ENCODE measurements around the gene ZNF862. TPM values are rescaled to one million over a fixed set of nuclear protein-coding genes. Genes with fewer than 3 reads are reported as not detected.

ZNF862 gene
- total and polyA plus RNA-seq, 2 donors (not counting 1 experiment from before 2014, with no cell fraction given) = 24.1 to 33.0 TPM

DNA sequence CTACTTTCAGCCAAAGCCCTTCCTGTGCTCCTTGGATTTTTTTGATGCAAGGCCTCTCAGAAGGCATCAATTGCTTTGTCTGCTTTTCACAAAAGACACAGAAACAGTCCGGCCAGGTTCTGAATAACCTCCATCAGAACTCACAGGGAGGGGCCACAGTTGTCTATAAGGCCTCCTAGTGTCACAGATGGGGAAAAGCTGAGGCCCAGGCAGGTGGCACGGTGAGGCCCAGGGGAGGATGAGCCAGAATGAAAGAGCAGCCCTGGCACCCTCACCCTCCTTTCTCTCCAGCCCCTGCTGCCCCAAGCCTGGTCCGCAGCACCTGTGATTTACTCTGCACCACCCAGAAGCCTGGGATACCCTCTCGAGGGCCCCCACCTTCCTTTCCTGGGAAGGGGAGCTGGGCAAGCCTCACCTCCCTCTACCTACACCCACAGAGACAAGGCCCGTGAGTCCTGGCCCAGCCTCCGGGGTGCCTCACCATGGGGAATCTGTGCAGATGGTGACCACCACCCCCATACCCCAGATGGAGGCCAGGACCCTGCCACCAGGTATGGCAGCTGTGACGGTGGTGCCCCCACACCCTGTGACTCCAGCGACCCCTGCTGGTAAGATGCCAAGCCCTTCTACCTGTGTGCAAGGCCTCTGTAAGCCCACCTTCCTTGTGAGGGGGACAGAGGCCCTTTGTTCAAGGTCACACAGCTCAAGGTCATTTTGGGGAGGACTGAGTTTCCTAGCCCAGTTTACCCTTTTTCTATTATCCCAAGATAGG is 38.6 kb upstream of the ZNF862 start:
- Mint-ChIP-seq H3K27ac (no peak overlapping the region), H3K4me3 (no peak overlapping the region), H3K9me3 (ENCODE audit: insufficient read depth) (no peaks in the 10 kb centered on the region), H3K4me1 (no peaks in the 10 kb centered on the region), H3K27me3 (no peaks in the 10 kb centered on the region)
- no peaks in the 10 kb centered on the region for H3K27me3 ChIP-seq (replicated peaks in 1 of 4; ENCODE audit: control extremely low read depth in 1 of 4, control insufficient read depth in 3 of 4, insufficient read depth in 4 of 4, low read length in 3 of 4)
- H2AFZ ChIP-seq (ENCODE audit: insufficient read depth, low read depth, low read length, poor library complexity, severe bottlenecking) = no peak overlapping the region
- H3K4me1 ChIP-seq (ENCODE audit: control insufficient read depth in 2 of 2, insufficient read depth in 2 of 2, low read length in 2 of 2) = no peaks in the 10 kb centered on the region
- H3K4me2 ChIP-seq (replicated peaks; ENCODE audit: low read depth, low read length, poor library complexity, severe bottlenecking) = no peak overlapping the region
- ChIA-PET POLR2A (no interaction called here), CTCF (interaction anchor here (0.7 to 1.4 kb wide), 4 partner anchors 11 to 325 kb away, joined by 3 to 4 read pairs (median 3); no protein-coding TSS in a partner anchor)
- no peaks in the 10 kb centered on the region for H3K9me3 ChIP-seq (ENCODE audit: control extremely low read depth in 1 of 3, control insufficient read depth in 2 of 3, insufficient read depth in 1 of 3, low read length in 2 of 3)
- no peak overlapping the region for H3K4me3 ChIP-seq (ENCODE audit: control extremely low read depth in 1 of 5, extremely low read depth in 1 of 5, insufficient read depth in 1 of 5, low read depth in 2 of 5, low read length in 4 of 5)
- DNase-seq = peak; percentile 61
- WGBS (ENCODE audit: insufficient coverage) = 62% methylated on average over 8 of the region's 8 CpGs
- H3K9ac ChIP-seq (ENCODE audit: low read length) = no peak overlapping the region
- no peaks in the 10 kb centered on the region for H3K36me3 ChIP-seq (replicated peaks in 1 of 2; ENCODE audit: control extremely low read depth in 1 of 2, control insufficient read depth in 1 of 2, extremely low read depth in 1 of 2, insufficient read depth in 2 of 2, low read length in 1 of 2)
- no peak overlapping the region for H3K27ac ChIP-seq (ENCODE audit: low read length in 2 of 2)
- no peak for TF ChIP-seq EZH2 (IDR thresholded peaks at IDR 0.05; ENCODE audit: borderline replicate concordance, insufficient read depth, low read depth, low read length, poor library complexity, severe bottlenecking)
- TF ChIP-seq, protein P1, sequence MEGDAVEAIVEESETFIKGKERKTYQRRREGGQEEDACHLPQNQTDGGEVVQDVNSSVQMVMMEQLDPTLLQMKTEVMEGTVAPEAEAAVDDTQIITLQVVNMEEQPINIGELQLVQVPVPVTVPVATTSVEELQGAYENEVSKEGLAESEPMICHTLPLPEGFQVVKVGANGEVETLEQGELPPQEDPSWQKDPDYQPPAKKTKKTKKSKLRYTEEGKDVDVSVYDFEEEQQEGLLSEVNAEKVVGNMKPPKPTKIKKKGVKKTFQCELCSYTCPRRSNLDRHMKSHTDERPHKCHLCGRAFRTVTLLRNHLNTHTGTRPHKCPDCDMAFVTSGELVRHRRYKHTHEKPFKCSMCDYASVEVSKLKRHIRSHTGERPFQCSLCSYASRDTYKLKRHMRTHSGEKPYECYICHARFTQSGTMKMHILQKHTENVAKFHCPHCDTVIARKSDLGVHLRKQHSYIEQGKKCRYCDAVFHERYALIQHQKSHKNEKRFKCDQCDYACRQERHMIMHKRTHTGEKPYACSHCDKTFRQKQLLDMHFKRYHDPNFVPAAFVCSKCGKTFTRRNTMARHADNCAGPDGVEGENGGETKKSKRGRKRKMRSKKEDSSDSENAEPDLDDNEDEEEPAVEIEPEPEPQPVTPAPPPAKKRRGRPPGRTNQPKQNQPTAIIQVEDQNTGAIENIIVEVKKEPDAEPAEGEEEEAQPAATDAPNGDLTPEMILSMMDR (IDR thresholded peaks at IDR 0.05) = peak; percentile 56
- peak; percentile 53 for ATAC-seq (ENCODE audit: low read depth)
- H4K20me1 ChIP-seq (ENCODE audit: control insufficient read depth, insufficient read depth, low read length, poor library complexity, severe bottlenecking) = no peaks in the 10 kb centered on the region
- intact Hi-C loops (cut with micrococcal nuclease) = no loop called here
- no peaks in the 10 kb centered on the region for H3K79me2 ChIP-seq (ENCODE audit: control insufficient read depth, insufficient read depth, low read length)

DNA sequence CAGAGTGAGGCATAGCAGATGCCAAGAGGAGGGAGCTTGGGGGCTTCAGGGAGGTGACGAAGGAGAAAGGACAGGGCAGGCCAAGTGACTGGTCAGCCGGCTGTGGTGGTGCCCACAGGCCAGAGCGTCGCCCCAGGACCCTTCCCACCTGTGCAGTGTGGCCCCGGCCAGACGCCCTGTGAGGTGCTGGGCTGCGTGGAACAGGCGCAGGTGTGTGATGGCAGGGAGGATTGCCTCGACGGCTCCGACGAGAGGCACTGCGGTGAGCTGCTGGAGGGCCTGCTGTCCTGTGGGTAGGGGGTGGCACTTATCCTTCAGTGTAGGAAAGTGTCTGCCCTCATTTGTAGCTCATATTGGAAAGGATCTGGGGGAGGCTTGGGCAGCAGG is 38.0 kb upstream of the ZNF862 start:
- Histone ChIP-seq H2AFZ (ENCODE audit: insufficient read depth, low read depth, low read length, poor library complexity, severe bottlenecking) (no peak overlapping the region), H3K27me3 (replicated peaks in 1 of 4; ENCODE audit: control extremely low read depth in 1 of 4, control insufficient read depth in 3 of 4, insufficient read depth in 4 of 4, low read length in 3 of 4) (no peaks in the 10 kb centered on the region), H4K20me1 (ENCODE audit: control insufficient read depth, insufficient read depth, low read length, poor library complexity, severe bottlenecking) (no peaks in the 10 kb centered on the region), H3K36me3 (replicated peaks in 1 of 2; ENCODE audit: control extremely low read depth in 1 of 2, control insufficient read depth in 1 of 2, extremely low read depth in 1 of 2, insufficient read depth in 2 of 2, low read length in 1 of 2) (no peaks in the 10 kb centered on the region), H3K4me2 (replicated peaks; ENCODE audit: low read depth, low read length, poor library complexity, severe bottlenecking) (no peak overlapping the region), H3K9me3 (ENCODE audit: control extremely low read depth in 1 of 3, control insufficient read depth in 2 of 3, insufficient read depth in 1 of 3, low read length in 2 of 3) (no peaks in the 10 kb centered on the region), H3K9ac (ENCODE audit: low read length) (no peak overlapping the region), H3K79me2 (ENCODE audit: control insufficient read depth, insufficient read depth, low read length) (no peaks in the 10 kb centered on the region), H3K4me3 (ENCODE audit: control extremely low read depth in 1 of 5, extremely low read depth in 1 of 5, insufficient read depth in 1 of 5, low read depth in 2 of 5, low read length in 4 of 5) (no peak overlapping the region), H3K27ac (ENCODE audit: low read length in 2 of 2) (no peak overlapping the region), H3K4me1 (ENCODE audit: control insufficient read depth in 2 of 2, insufficient read depth in 2 of 2, low read length in 2 of 2) (no peaks in the 10 kb centered on the region)
- ChIA-PET CTCF (interaction anchor here (1.0 to 1.4 kb wide), 3 partner anchors 12 to 325 kb away, joined by 3 to 4 read pairs (median 3); no protein-coding TSS in a partner anchor), POLR2A (no interaction called here)
- WGBS (ENCODE audit: insufficient coverage) = 94% methylated on average over 13 of the region's 13 CpGs
- DNase-seq (no peak), ATAC-seq (ENCODE audit: low read depth) (no peak)
- no peak overlapping the region for H3K4me3 Mint-ChIP-seq
- TF ChIP-seq, protein P1 (IDR thresholded peaks at IDR 0.05) = peak; percentile 3
- no peak for TF ChIP-seq EZH2 (IDR thresholded peaks at IDR 0.05; ENCODE audit: borderline replicate concordance, insufficient read depth, low read depth, low read length, poor library complexity, severe bottlenecking)
- no peaks in the 10 kb centered on the region for H3K27me3 Mint-ChIP-seq
- H3K27ac Mint-ChIP-seq = no peak overlapping the region
- intact Hi-C loops (cut with micrococcal nuclease) = no loop called here
- H3K4me1 Mint-ChIP-seq = no peaks in the 10 kb centered on the region
- H3K9me3 Mint-ChIP-seq (ENCODE audit: insufficient read depth) = no peaks in the 10 kb centered on the region
